ENCODE measurements around the gene NDUFC1.
"Not testable (repeated sequence)": the region's sequence is repeated elsewhere in the genome, so short reads cannot be mapped to it uniquely, and the experiment has no call there.

DNA sequence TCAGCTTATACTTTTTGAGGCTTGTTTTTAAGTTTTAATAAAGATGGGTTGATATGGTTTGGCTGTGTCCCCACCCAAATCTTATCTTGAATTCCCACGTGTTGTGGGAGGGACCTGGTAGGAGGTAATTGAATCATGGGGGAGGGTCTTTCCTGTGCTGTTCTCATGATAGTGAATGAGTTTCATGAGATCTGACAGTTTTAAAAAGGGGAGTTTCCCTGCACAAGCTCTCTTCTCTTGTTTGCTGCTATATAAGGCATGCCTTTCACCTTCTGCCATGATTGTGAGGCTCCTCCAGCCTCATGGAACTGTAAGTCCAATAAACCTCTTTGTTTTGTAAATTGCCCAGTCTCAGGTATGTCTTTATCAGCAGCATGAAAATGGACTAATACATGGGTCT is 19.8 kb upstream of the NDUFC1 start:
- TF ChIP-seq, protein P1, sequence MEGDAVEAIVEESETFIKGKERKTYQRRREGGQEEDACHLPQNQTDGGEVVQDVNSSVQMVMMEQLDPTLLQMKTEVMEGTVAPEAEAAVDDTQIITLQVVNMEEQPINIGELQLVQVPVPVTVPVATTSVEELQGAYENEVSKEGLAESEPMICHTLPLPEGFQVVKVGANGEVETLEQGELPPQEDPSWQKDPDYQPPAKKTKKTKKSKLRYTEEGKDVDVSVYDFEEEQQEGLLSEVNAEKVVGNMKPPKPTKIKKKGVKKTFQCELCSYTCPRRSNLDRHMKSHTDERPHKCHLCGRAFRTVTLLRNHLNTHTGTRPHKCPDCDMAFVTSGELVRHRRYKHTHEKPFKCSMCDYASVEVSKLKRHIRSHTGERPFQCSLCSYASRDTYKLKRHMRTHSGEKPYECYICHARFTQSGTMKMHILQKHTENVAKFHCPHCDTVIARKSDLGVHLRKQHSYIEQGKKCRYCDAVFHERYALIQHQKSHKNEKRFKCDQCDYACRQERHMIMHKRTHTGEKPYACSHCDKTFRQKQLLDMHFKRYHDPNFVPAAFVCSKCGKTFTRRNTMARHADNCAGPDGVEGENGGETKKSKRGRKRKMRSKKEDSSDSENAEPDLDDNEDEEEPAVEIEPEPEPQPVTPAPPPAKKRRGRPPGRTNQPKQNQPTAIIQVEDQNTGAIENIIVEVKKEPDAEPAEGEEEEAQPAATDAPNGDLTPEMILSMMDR (IDR thresholded peaks at IDR 0.05): not testable (repeated sequence)
- TF ChIP-seq ZFX (IDR thresholded peaks at IDR 0.05; ENCODE audit: borderline replicate concordance): not testable (repeated sequence)
